Fibroblast of the aortic adventitia (primary cell): ENCODE data around the gene GOLT1A. TPM values are rescaled to one million over a fixed set of nuclear protein-coding genes. Genes with fewer than 3 reads are reported as not detected.

Experiments used
- DNase-seq: peaks from one replicate; pipeline ENCODE4 v3.0.0-alpha.2; 2010; ENCODE audit warnings: low read depth
- H3K4me3 ChIP-seq: 2 replicates; pipeline ENCODE4 v1.5.1; 2011; ENCODE audit warnings: low read depth, mild to moderate bottlenecking, control low read depth, low read length, moderate library complexity
- CTCF ChIP-seq: IDR thresholded peaks from 2 replicates; pipeline ENCODE4 v1.5.1; 2011; ENCODE audit warnings: mild to moderate bottlenecking, low read length, control low read depth, inconsistent platforms; ENCODE audit not compliant: insufficient read depth
- total RNA-seq: library from RNA; depleted of rRNA; stranded (reverse); fragments of >200 nt; gene quantifications from 2 replicates; pipeline ENCODE4 v1.2.3, GENCODE V29; 2012; ENCODE audit warnings: low replicate concordance

Gene GOLT1A
- total RNA-seq, 1 donor = not detected

GRCh38 chr1:204224655-204225054, 10.9 kb upstream of the GOLT1A start:
- no peak overlapping the region for H3K4me3 ChIP-seq
- peak; percentile 12 for DNase-seq
- TF ChIP-seq CTCF = no peak

- DNase-seq = no peak
- no peak for TF ChIP-seq CTCF
- H3K4me3 ChIP-seq = no peak overlapping the region
These were observed 9.5 kb upstream of the GOLT1A start for GRCh38 chr1:204223129-204223860.

GRCh38 chr1:204222764-204223055, 8.9 kb upstream of the GOLT1A start:
- no peak for DNase-seq
- no peak for TF ChIP-seq CTCF
- no peak overlapping the region for H3K4me3 ChIP-seq

- no peak for TF ChIP-seq CTCF
- DNase-seq = no peak
- no peak overlapping the region for H3K4me3 ChIP-seq
These were observed 8.4 kb upstream of the GOLT1A start for GRCh38 chr1:204222006-204222763.

GRCh38 chr1:204221271-204221670, 7.5 kb upstream of the GOLT1A start:
- DNase-seq = no peak
- no peak overlapping the region for H3K4me3 ChIP-seq
- no peak for TF ChIP-seq CTCF

- DNase-seq = no peak
- H3K4me3 ChIP-seq = no peak overlapping the region
These were observed 6.3 kb upstream of the GOLT1A start for GRCh38 chr1:204219971-204220616.

More at GRCh38 chr1:204219971-204220616, 6.3 kb upstream of the GOLT1A start:
- TF ChIP-seq CTCF = no peak
